Esophagus squamous epithelium (tissue), 4 donors: Measurements from ENCODE around the gene MADD.

Experiments used
- CTCF ChIP-seq, 6 experiments: fragments of 450-650 bp in 4 of 6; fragments of 200-600 bp in 2 of 6; sonication (generic) in 2 of 6; IDR thresholded peaks; one replicate each; pipeline ENCODE4 v1.5.1; 2016 to 2019; ENCODE audit warnings: antibody characterized with exemption in 6 of 6, mild to moderate bottlenecking in 4 of 6, moderate library complexity in 4 of 6
- POLR2A ChIP-seq, 4 donors: fragments of 450-650 bp; IDR thresholded peaks; one replicate each; pipeline ENCODE4 v1.6.1; 2017; ENCODE audit warnings: antibody characterized with exemption in 4 of 4, mild to moderate bottlenecking in 4 of 4, moderate library complexity in 3 of 4

- TF ChIP-seq CTCF (IDR thresholded peaks at IDR 0.05), result no peak
- no peak for TF ChIP-seq POLR2A (IDR thresholded peaks at IDR 0.05)
Measured at GRCh38 chr11:47329431-47329986, 59.6 kb downstream of the MADD start.
